ENCODE measurements around the gene WNK2.

- TF ChIP-seq CTCF (IDR thresholded peaks at IDR 0.05) (no peak), POLR2A (IDR thresholded peaks at IDR 0.05) (no peak)
Observed at GRCh38 chr9:93247099-93247865, 63.3 kb downstream of the WNK2 start.

All from adrenal gland (tissue), 5 donors.